Globus pallidus (tissue), 1 donor: ENCODE results near the gene MDFIC.
A peak's percentile ranks its signal among the peaks of the same experiment; 100 is the strongest.

Experiments
- DNase-seq: peaks from one replicate; pipeline ENCODE4 v3.0.0-alpha.2; 2015; ENCODE audit warnings: low spot score

The MDFIC gene

GRCh38 chr7:115040057-115040456, 118.2 kb downstream of the MDFIC start:
- DNase-seq: no peak

GRCh38 chr7:115040495-115040894, 118.6 kb downstream of the MDFIC start:
- no peak for DNase-seq

- no peak for DNase-seq
Measured at GRCh38 chr7:115042596-115042995, 120.7 kb downstream of the MDFIC start.

GRCh38 chr7:115043605-115044004, 121.7 kb downstream of the MDFIC start:
- no peak for DNase-seq

GRCh38 chr7:115044224-115044623, 122.3 kb downstream of the MDFIC start:
- no peak for DNase-seq

GRCh38 chr7:115047958-115048720, 126.2 kb downstream of the MDFIC start:
- DNase-seq: no peak

- no peak for DNase-seq
Measured at GRCh38 chr7:115052706-115053105, 130.8 kb downstream of the MDFIC start.

- no peak for DNase-seq
Measured at GRCh38 chr7:115054478-115055065, 132.7 kb downstream of the MDFIC start.

- no peak for DNase-seq
Measured at GRCh38 chr7:115056019-115056418, 134.1 kb downstream of the MDFIC start.

- peak; percentile 16 for DNase-seq
Measured at GRCh38 chr7:115058726-115059125, 136.8 kb downstream of the MDFIC start.

GRCh38 chr7:115059321-115059720, 137.4 kb downstream of the MDFIC start:
- DNase-seq: no peak

- DNase-seq: no peak
Measured at GRCh38 chr7:115060095-115060870, 138.4 kb downstream of the MDFIC start.

GRCh38 chr7:115066050-115066449, 144.2 kb downstream of the MDFIC start:
- no peak for DNase-seq

GRCh38 chr7:115066634-115067033, 144.7 kb downstream of the MDFIC start:
- no peak for DNase-seq

GRCh38 chr7:115068220-115068619, 146.3 kb downstream of the MDFIC start:
- no peak for DNase-seq
